Osteoblast (primary cell): ENCODE measurements around the gene AKAP6. TPM values are rescaled to one million over a fixed set of nuclear protein-coding genes. Genes with fewer than 3 reads are reported as not detected.
"Not testable (repeated sequence)": the region's sequence is repeated elsewhere in the genome, so short reads cannot be mapped to it uniquely, and the experiment has no call there.

Experiments used
- DNase-seq: peaks from one replicate; pipeline ENCODE4 v3.0.0; 2011; ENCODE audit warnings: low spot score, mixed read lengths; ENCODE audit not compliant: insufficient read length; ENCODE audit errors: missing footprints
- H2AFZ ChIP-seq: 2 replicates; pipeline ENCODE4 v1.6.0; 2011; ENCODE audit warnings: mild to moderate bottlenecking, low read length
- H3K27ac ChIP-seq: 2 replicates; pipeline ENCODE4 v1.5.1; 2011; ENCODE audit warnings: mild to moderate bottlenecking, low read depth, low read length, moderate library complexity
- H3K27me3 ChIP-seq: 2 replicates; pipeline ENCODE4 v1.6.0; 2012; ENCODE audit warnings: mild to moderate bottlenecking, control low read depth, inconsistent platforms, low read length, moderate library complexity; ENCODE audit not compliant: insufficient read depth
- H3K36me3 ChIP-seq: 2 replicates; pipeline ENCODE4 v1.5.1; 2011; ENCODE audit warnings: mild to moderate bottlenecking, low read length, control low read depth, moderate library complexity; ENCODE audit not compliant: insufficient read depth
- H3K4me1 ChIP-seq: 2 replicates; pipeline ENCODE4 v1.5.1; 2011; ENCODE audit warnings: mild to moderate bottlenecking, low read length, control low read depth, moderate library complexity; ENCODE audit not compliant: insufficient read depth
- H3K4me2 ChIP-seq: 2 replicates; pipeline ENCODE4 v1.6.0; 2011; ENCODE audit warnings: mild to moderate bottlenecking, low read length; ENCODE audit not compliant: insufficient read depth
- H3K4me3 ChIP-seq: fragments of 200-600 bp; sonication (generic); 3 replicates; pipeline ENCODE4 v1.5.1; 2012; ENCODE audit warnings: mild to moderate bottlenecking, low read length, inconsistent platforms; ENCODE audit not compliant: insufficient read depth
- H3K79me2 ChIP-seq: 2 replicates; pipeline ENCODE4 v1.6.0; 2012; ENCODE audit warnings: mild to moderate bottlenecking, low read length, control low read depth, inconsistent platforms; ENCODE audit not compliant: insufficient read depth
- H3K9me3 ChIP-seq: 2 replicates; pipeline ENCODE4 v1.5.1; 2011; ENCODE audit warnings: low read depth, low read length, control low read depth
- H4K20me1 ChIP-seq: 2 replicates; pipeline ENCODE4 v1.6.0; 2012; ENCODE audit warnings: mild to moderate bottlenecking, low read length, control low read depth; ENCODE audit not compliant: insufficient read depth
- total RNA-seq: library from RNA; depleted of rRNA; stranded (reverse); fragments of >200 nt; gene quantifications from 2 replicates; pipeline ENCODE4 v1.2.3, GENCODE V29; 2012
- TF ChIP-seq, protein P1 (sequence below): IDR thresholded peaks from 2 replicates; pipeline ENCODE4 v1.5.1; 2011; ENCODE audit warnings: mild to moderate bottlenecking, low read depth, low read length, moderate library complexity; ENCODE audit errors: extremely low read depth

The AKAP6 gene
- total RNA-seq, 1 donor = 2.2 TPM

DNA sequence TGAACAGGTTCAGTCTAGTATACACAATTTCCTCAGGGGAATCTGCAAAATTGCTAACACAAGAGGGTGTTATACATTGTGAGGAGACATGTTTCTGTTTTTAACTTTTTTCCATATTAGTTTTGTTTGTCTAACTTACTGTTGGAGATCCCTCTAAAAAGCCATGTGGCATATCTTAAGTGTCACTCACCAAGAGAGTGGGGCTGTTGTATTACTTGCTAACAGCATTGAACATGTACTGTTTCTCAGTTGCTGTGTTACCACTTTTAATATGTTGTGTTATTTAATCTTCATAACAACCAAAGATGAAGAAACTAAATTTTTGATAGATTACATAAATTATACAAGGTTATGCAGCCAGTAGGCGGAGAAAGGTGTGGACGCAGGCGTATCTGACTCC is 455.3 kb downstream of the AKAP6 start:
- Histone ChIP-seq H3K27ac (no peak overlapping the region), H3K27me3 (no peaks in the 10 kb centered on the region), H3K4me3 (no peak overlapping the region), H3K36me3 (no peaks in the 10 kb centered on the region), H2AFZ (no peak overlapping the region), H4K20me1 (no peaks in the 10 kb centered on the region), H3K4me2 (no peak overlapping the region), H3K4me1 (no peaks in the 10 kb centered on the region), H3K9me3 (no peaks in the 10 kb centered on the region), H3K79me2 (no peaks in the 10 kb centered on the region)
- TF ChIP-seq, protein P1, sequence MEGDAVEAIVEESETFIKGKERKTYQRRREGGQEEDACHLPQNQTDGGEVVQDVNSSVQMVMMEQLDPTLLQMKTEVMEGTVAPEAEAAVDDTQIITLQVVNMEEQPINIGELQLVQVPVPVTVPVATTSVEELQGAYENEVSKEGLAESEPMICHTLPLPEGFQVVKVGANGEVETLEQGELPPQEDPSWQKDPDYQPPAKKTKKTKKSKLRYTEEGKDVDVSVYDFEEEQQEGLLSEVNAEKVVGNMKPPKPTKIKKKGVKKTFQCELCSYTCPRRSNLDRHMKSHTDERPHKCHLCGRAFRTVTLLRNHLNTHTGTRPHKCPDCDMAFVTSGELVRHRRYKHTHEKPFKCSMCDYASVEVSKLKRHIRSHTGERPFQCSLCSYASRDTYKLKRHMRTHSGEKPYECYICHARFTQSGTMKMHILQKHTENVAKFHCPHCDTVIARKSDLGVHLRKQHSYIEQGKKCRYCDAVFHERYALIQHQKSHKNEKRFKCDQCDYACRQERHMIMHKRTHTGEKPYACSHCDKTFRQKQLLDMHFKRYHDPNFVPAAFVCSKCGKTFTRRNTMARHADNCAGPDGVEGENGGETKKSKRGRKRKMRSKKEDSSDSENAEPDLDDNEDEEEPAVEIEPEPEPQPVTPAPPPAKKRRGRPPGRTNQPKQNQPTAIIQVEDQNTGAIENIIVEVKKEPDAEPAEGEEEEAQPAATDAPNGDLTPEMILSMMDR = no peak
- no peak for DNase-seq

DNA sequence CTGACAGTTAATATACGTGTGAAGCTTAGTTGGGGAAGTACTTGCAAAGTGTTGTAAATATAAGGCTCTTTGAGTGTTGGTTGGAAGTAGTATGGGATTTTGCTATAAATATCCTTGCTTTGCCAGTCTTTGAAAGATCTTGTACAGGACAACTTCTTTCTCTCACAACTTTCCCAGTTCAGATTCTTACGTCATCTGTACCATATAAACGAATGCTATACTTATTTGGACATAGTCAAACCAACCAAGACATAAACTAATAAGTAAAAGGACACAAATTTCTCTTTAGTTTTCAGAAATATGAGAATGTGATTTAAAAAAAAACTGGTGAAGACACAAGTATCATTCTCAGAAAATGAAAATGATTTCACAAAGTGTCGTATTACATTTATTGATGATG is 456.5 kb downstream of the AKAP6 start:
- no peak overlapping the region for H2AFZ ChIP-seq
- H3K79me2 ChIP-seq = no peaks in the 10 kb centered on the region
- no peak overlapping the region for H3K27ac ChIP-seq
- H4K20me1 ChIP-seq = no peaks in the 10 kb centered on the region
- DNase-seq = peak; percentile 38
- no peak overlapping the region for H3K4me3 ChIP-seq
- no peaks in the 10 kb centered on the region for H3K4me1 ChIP-seq
- TF ChIP-seq, protein P1 = no peak
- no peak overlapping the region for H3K4me2 ChIP-seq
- H3K27me3 ChIP-seq = no peaks in the 10 kb centered on the region
- no peaks in the 10 kb centered on the region for H3K36me3 ChIP-seq
- H3K9me3 ChIP-seq = no peaks in the 10 kb centered on the region

DNA sequence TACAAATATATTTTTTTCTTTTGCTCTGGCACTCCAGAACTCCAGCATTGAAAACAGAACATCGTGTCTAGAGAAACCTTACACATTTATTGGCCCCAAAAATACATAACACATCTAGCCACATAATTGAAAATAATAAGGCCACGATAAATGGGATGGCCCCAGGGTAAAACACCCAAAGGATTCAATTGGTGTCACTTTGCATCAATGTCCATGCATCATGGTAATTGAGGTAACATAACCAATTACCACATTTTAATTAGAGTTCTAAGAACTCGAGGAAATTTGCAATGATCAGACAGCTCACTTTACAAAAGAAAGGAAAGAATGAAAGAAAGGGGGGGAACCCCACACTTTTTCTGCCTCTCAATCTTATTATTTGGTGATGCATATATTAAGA is 457.8 kb downstream of the AKAP6 start:
- no peak overlapping the region for H3K4me2 ChIP-seq
- no peaks in the 10 kb centered on the region for H3K36me3 ChIP-seq
- no peak overlapping the region for H3K4me3 ChIP-seq
- H3K4me1 ChIP-seq = no peaks in the 10 kb centered on the region
- no peaks in the 10 kb centered on the region for H3K27me3 ChIP-seq
- TF ChIP-seq, protein P1 = no peak
- no peaks in the 10 kb centered on the region for H3K9me3 ChIP-seq
- no peak overlapping the region for H3K27ac ChIP-seq
- H3K79me2 ChIP-seq = no peaks in the 10 kb centered on the region
- H2AFZ ChIP-seq = no peak overlapping the region
- DNase-seq = peak; percentile 18
- H4K20me1 ChIP-seq = no peaks in the 10 kb centered on the region

DNA sequence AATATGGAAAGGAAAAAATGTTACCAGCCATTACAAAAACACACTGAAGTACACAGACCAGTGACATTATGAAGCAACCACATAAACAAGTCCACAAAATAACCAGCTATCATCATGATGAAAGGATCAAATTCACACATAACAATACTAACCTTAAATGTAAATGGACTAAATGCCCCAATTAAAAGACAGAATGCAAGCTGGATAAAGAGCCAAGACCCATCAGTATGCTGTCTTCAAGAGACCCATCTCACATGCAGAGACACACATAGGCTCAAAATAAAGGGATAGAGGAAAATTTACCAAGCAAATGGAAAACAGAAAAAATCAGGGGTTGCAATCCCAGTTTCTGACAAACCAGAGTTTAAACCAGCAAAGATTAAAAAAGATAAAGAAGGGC is 463.9 kb downstream of the AKAP6 start:
- not testable (repeated sequence) for H3K27me3 ChIP-seq, H3K36me3 ChIP-seq, H2AFZ ChIP-seq, H4K20me1 ChIP-seq, H3K4me1 ChIP-seq, H3K4me2 ChIP-seq, H3K9me3 ChIP-seq, H3K4me3 ChIP-seq, H3K27ac ChIP-seq, DNase-seq, H3K79me2 ChIP-seq
